ENCODE results near the gene INSRR.

Gene INSRR

DNA sequence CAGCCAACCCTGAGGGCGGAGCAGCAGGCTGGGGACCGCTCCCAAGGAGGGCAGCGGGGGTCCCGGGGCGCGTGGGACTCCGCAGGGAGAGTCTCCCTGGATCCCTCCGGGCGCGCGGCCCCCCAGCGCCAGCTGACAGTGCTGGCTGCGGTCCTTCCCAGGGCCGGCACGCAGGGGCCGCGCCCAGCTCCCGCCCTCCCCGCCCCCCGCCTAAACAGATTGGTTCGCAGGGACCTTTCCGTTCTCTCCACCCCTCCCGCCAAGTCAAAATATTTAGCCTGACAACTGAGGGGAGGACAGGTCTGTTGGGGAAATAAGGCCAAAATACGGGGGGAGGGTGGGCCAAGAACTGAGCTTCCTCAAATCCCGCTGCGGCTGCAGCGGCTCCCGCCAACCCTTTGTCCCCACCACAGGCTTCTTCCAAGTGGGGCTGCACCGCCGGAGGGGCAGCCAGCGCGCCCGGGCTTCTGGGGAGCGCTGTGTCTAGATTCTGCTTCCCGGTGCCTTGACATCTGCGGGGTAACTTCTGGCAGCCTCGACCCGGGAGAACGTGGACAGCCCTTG, at the start of gene INSRR:
Gene INSRR (minus strand): TSS at position 159 of the 564 bp plus-strand sequence. CDS start 496 bp downstream, outside the sequence.
- H3K4me3 ChIP-seq (ENCODE audit: low read length in 2 of 2): peak within 1 kb of the TSS; percentile 64 to 66
- peak within 1 kb of the TSS in 1 of 2 donors; percentile 32 for H3K9ac ChIP-seq (ENCODE audit: low read length in 2 of 2)
- H3K9me3 ChIP-seq (ENCODE audit: control insufficient read depth in 2 of 2, low read length in 2 of 2): no peaks in the 10 kb centered on the region
- no peaks in the 10 kb centered on the region for H3K36me3 ChIP-seq (ENCODE audit: control insufficient read depth in 2 of 2, insufficient read depth in 2 of 2, low read length in 2 of 2)
- peaks cover 29% of the 10 kb centered on the region for H3K4me1 ChIP-seq (ENCODE audit: control insufficient read depth, insufficient read depth, low read length)
- no peak within 1 kb of the TSS for H3K27ac ChIP-seq (ENCODE audit: low read length)
- peaks cover 56 to 67% of the 10 kb centered on the region in 2 donors for H3K27me3 ChIP-seq (ENCODE audit: control insufficient read depth in 1 of 2, insufficient read depth in 2 of 2, low read length in 2 of 2)

DNA sequence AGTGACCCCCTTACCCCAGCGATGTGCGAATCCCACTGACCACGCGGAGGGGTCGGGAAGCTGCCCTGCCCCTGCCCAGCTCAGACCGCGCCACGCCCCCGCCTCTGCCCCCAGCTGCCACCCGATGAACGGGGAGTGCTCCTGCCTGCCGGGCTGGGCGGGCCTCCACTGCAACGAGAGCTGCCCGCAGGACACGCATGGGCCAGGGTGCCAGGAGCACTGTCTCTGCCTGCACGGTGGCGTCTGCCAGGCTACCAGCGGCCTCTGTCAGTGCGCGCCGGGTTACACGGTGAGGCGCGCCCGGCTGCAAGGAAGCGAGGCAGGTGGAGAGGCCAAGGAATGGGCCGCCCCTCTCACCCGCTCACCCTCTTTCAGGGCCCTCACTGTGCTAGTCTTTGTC, 49.6 kb upstream of the INSRR start:
- Histone ChIP-seq H3K4me3 (ENCODE audit: low read length in 2 of 2) (no peak overlapping the region), H3K27me3 (ENCODE audit: control insufficient read depth in 1 of 2, insufficient read depth in 2 of 2, low read length in 2 of 2) (peaks cover 13 to 18% of the 10 kb centered on the region in 2 donors), H3K9ac (ENCODE audit: low read length in 2 of 2) (no peak overlapping the region), H3K9me3 (ENCODE audit: control insufficient read depth in 2 of 2, low read length in 2 of 2) (no peaks in the 10 kb centered on the region), H3K4me1 (ENCODE audit: control insufficient read depth, insufficient read depth, low read length) (peaks cover 10% of the 10 kb centered on the region), H3K27ac (ENCODE audit: low read length) (no peak overlapping the region), H3K36me3 (ENCODE audit: control insufficient read depth in 2 of 2, insufficient read depth in 2 of 2, low read length in 2 of 2) (no peaks in the 10 kb centered on the region)

DNA sequence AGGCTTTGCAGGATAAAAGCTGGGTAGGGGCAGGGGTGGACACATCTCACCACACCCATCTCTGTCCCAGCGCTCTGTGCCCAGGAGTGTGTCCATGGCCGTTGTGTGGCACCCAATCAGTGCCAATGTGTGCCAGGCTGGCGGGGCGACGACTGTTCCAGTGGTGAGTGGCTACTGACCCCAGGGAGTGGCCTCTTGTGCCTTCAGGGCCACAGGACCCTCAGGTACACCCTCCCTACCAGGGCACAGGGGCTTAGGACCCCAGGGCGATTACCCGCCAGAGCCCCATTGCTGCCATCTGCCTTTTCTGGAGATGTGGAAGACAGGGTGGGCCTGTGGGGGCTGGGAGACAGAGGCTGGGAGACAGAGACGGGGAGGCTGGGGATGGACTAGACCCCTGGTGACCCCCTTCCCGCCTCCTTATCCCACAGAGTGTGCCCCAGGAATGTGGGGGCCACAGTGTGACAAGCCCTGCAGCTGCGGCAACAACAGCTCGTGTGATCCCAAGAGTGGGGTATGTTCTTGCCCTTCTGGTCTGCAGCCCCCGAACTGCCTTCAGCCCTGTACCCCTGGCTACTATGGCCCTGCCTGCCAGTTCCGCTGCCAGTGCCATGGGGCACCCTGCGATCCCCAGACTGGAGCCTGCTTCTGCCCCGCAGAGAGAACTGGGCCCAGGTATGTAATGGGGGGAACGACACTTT, 47.4 kb upstream of the INSRR start:
- Histone ChIP-seq H3K27ac (ENCODE audit: low read length) (no peak overlapping the region), H3K9ac (ENCODE audit: low read length in 2 of 2) (no peak overlapping the region), H3K27me3 (ENCODE audit: control insufficient read depth in 1 of 2, insufficient read depth in 2 of 2, low read length in 2 of 2) (peaks cover 10 to 18% of the 10 kb centered on the region in 2 donors), H3K4me3 (ENCODE audit: low read length in 2 of 2) (no peak overlapping the region), H3K36me3 (ENCODE audit: control insufficient read depth in 2 of 2, insufficient read depth in 2 of 2, low read length in 2 of 2) (no peaks in the 10 kb centered on the region), H3K4me1 (ENCODE audit: control insufficient read depth, insufficient read depth, low read length) (peaks cover 14% of the 10 kb centered on the region), H3K9me3 (ENCODE audit: control insufficient read depth in 2 of 2, low read length in 2 of 2) (no peaks in the 10 kb centered on the region)

DNA sequence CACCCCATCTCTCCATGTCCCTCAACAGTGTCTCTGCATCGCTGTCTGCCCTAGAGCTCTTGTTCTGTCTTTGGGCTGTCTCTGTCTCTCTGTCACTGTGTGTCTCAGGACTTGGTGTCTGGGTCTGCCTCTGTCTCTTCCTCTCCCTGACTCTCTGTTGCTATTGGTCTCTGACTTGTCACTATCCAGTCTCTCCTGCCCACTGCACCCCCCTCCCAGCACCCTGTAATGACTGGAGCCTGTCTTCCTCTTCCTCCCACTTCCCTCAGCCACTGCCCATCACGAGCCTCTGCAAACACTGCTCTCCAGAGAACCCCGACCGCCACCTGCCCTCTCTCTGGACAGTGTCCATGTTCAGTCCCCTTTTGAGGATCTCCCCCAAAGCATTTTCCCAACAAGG, 46.7 kb upstream of the INSRR start:
- H3K27me3 ChIP-seq (ENCODE audit: control insufficient read depth in 1 of 2, insufficient read depth in 2 of 2, low read length in 2 of 2): peaks cover 9 to 18% of the 10 kb centered on the region in 2 donors
- peaks cover 17% of the 10 kb centered on the region for H3K4me1 ChIP-seq (ENCODE audit: control insufficient read depth, insufficient read depth, low read length)
- no peaks in the 10 kb centered on the region for H3K9me3 ChIP-seq (ENCODE audit: control insufficient read depth in 2 of 2, low read length in 2 of 2)
- no peak overlapping the region for H3K27ac ChIP-seq (ENCODE audit: low read length)
- H3K36me3 ChIP-seq (ENCODE audit: control insufficient read depth in 2 of 2, insufficient read depth in 2 of 2, low read length in 2 of 2): no peaks in the 10 kb centered on the region
- H3K9ac ChIP-seq (ENCODE audit: low read length in 2 of 2): no peak overlapping the region
- H3K4me3 ChIP-seq (ENCODE audit: low read length in 2 of 2): no peak overlapping the region

DNA sequence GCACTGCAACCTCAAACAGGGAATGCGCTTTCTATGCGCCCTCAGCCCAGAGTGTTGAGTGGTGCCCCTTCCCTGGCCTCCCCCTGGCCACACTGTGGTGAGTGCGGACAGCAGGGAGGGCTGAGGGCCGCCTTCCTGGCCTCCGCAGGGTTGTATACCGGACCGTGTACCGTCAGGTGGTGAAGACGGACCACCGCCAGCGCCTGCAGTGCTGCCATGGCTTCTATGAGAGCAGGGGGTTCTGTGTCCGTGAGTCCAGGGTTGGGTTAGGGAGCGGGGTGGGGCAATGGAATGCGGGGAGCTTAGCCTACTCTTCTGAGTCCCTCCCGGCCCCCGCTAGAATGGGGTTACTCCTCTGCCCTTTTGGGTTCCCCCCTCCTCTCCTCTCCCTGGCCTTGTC, 46.3 kb upstream of the INSRR start:
- H3K4me1 ChIP-seq (ENCODE audit: control insufficient read depth, insufficient read depth, low read length): peaks cover 17% of the 10 kb centered on the region
- no peak overlapping the region for H3K27ac ChIP-seq (ENCODE audit: low read length)
- H3K9me3 ChIP-seq (ENCODE audit: control insufficient read depth in 2 of 2, low read length in 2 of 2): no peaks in the 10 kb centered on the region
- no peak overlapping the region for H3K4me3 ChIP-seq (ENCODE audit: low read length in 2 of 2)
- peaks cover 5 to 16% of the 10 kb centered on the region in 2 donors for H3K27me3 ChIP-seq (ENCODE audit: control insufficient read depth in 1 of 2, insufficient read depth in 2 of 2, low read length in 2 of 2)
- H3K36me3 ChIP-seq (ENCODE audit: control insufficient read depth in 2 of 2, insufficient read depth in 2 of 2, low read length in 2 of 2): no peaks in the 10 kb centered on the region
- H3K9ac ChIP-seq (ENCODE audit: low read length in 2 of 2): no peak overlapping the region

DNA sequence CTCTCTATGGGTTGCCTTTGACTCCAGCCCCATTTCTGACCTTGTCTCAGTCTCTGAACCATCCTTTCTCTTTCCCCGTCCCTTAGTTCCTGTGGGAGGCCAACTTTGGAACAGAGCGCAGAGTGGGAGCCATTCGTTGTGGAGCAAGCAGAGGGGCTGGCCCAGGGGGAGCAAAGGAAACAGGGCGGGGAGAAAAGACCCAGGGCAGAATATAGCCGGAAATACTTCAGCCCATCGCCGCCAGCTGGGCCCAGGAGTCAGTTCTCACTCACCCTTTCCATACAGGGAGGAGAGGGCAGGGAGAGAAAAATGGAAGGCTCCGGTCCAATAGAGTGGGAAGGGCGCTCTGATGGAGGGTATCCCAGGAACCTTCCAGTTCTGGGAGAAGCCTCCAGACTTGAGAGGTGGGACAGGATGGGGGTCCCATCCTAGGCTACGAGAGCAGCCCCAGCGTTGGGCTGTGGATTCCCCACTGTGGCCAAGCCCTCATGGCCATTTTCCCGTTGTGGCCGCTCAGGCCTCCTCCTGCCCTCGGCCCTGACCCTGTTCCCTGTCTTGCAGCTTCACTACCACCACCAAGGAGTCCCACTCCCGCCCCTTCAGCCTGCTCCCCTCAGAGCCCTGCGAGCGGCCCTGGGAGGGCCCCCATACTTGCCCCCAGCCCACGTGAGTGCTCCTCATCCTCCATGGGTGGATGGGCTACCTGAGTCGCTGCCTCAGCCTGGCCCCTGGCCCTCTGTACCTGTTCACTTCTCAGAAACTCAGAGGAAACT, 45.5 kb upstream of the INSRR start:
- no peaks in the 10 kb centered on the region for H3K9me3 ChIP-seq (ENCODE audit: control insufficient read depth in 2 of 2, low read length in 2 of 2)
- H3K4me1 ChIP-seq (ENCODE audit: control insufficient read depth, insufficient read depth, low read length): peaks cover 20% of the 10 kb centered on the region
- H3K4me3 ChIP-seq (ENCODE audit: low read length in 2 of 2): no peak overlapping the region
- H3K36me3 ChIP-seq (ENCODE audit: control insufficient read depth in 2 of 2, insufficient read depth in 2 of 2, low read length in 2 of 2): no peaks in the 10 kb centered on the region
- no peak overlapping the region for H3K27ac ChIP-seq (ENCODE audit: low read length)
- peaks cover 5 to 12% of the 10 kb centered on the region in 2 donors for H3K27me3 ChIP-seq (ENCODE audit: control insufficient read depth in 1 of 2, insufficient read depth in 2 of 2, low read length in 2 of 2)
- no peak overlapping the region for H3K9ac ChIP-seq (ENCODE audit: low read length in 2 of 2)

DNA sequence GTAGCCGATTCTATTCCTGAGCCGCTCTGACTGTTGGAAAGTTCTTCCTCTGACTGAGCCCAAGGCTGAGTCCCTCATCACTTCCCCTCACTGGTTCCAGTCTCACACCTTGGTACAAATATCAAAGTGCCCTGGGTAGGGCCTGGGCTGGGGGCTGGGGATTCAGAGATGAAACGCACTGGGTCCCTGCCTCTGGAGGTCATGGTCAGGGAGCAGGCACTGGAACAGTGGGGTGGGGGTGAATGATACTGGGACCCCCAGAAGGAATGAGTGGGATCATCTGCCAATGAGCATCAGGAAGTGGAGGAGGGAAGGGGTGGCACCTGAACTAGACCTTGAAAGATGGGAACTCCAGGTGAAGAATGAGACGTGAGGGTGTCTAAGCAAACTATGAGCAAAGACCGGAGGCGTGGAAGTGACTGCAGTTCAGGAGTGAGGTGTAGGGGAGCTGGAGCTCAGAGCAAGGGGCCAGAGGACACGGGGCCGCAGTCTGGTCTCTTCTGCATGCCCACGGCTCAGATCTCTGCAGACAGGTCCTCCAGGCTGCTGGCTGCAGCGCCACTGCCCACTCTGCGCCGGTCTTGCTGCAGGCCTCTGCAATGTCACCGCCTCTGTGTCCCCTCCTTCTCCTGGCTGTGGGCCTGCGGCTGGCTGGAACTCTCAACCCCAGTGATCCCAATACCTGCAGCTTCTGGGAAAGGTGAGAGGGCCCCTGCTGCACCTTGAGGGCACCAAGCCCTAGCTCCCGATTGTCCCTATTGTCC, 44.6 kb upstream of the INSRR start:
- Histone ChIP-seq H3K27me3 (ENCODE audit: control insufficient read depth in 1 of 2, insufficient read depth in 2 of 2, low read length in 2 of 2) (peaks cover 5 to 10% of the 10 kb centered on the region in 2 donors), H3K4me1 (ENCODE audit: control insufficient read depth, insufficient read depth, low read length) (peaks cover 15% of the 10 kb centered on the region), H3K36me3 (ENCODE audit: control insufficient read depth in 2 of 2, insufficient read depth in 2 of 2, low read length in 2 of 2) (no peaks in the 10 kb centered on the region), H3K4me3 (ENCODE audit: low read length in 2 of 2) (no peak overlapping the region), H3K9ac (ENCODE audit: low read length in 2 of 2) (no peak overlapping the region), H3K9me3 (ENCODE audit: control insufficient read depth in 2 of 2, low read length in 2 of 2) (no peaks in the 10 kb centered on the region), H3K27ac (ENCODE audit: low read length) (no peak overlapping the region)

DNA sequence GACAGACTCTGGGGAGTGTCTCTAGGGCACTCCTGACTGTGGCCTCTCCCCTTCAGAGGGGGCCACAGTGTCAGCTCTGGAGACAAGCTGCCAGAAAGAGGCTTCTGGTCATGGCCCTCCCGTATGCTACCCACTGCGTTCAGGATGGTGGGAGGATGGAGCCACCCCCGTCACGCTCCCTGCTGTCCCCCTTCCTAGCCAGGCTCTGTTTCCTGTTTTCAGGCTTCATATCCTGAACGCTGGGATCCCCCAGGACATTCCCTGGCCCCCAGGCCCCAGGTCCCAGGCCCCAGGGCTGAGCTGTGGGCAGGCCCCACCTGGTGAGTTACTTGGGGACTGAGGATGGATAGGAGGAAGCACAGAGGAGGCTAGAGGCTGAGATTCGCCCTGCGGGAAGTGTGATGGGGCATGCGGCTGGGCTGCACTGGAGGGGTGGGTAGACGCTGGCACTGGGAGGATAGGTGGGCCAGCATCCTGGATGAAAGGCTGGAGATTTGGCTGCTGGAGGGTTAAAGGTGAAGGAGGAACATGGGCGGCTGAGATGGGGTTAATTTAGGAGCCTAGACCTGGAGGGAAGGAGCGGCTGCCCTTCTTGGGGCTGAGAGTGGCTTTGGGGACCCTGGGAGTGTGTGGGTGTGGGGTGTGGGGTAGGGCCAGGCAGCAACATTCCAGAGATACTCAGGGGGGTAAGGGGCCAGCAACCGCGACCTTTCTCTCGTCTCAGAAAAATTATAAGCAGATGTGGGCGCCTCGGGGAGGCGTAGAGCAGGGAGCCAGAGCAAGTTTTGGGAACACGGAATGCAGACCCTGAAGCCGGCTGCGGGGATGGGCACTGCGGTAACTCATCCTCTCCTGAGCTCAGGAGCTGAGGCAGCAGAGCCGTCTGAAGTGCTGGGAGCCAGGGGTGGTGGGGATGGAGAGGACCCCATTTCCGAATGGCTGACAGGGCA, 43.3 kb upstream of the INSRR start:
- Histone ChIP-seq H3K4me1 (ENCODE audit: control insufficient read depth, insufficient read depth, low read length) (peaks cover 12% of the 10 kb centered on the region), H3K27ac (ENCODE audit: low read length) (no peak overlapping the region), H3K36me3 (ENCODE audit: control insufficient read depth in 2 of 2, insufficient read depth in 2 of 2, low read length in 2 of 2) (no peaks in the 10 kb centered on the region), H3K27me3 (ENCODE audit: control insufficient read depth in 1 of 2, insufficient read depth in 2 of 2, low read length in 2 of 2) (peaks cover under 1 to 9% of the 10 kb centered on the region in 2 donors), H3K9me3 (ENCODE audit: control insufficient read depth in 2 of 2, low read length in 2 of 2) (no peaks in the 10 kb centered on the region), H3K9ac (ENCODE audit: low read length in 2 of 2) (no peak overlapping the region), H3K4me3 (ENCODE audit: low read length in 2 of 2) (no peak overlapping the region)

DNA sequence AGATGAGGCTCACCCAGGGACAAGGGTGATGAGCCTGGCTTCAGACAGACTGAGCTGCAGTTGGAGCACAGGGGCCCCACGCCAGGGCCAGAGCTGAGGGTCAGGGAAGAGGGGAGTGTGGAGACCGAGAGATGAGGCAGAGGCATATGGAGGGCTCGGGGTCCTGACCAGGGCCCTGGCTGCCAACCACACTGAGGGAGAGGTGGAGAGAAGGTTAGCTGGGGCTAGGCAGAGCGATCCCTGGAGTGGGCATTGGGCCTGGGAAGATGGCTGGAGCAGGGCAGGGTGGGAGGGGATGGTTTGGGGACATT, 42.6 kb upstream of the INSRR start:
- Histone ChIP-seq H3K27ac (ENCODE audit: low read length) (no peak overlapping the region), H3K9ac (ENCODE audit: low read length in 2 of 2) (no peak overlapping the region), H3K4me1 (ENCODE audit: control insufficient read depth, insufficient read depth, low read length) (peaks cover 16% of the 10 kb centered on the region), H3K36me3 (ENCODE audit: control insufficient read depth in 2 of 2, insufficient read depth in 2 of 2, low read length in 2 of 2) (no peaks in the 10 kb centered on the region), H3K27me3 (ENCODE audit: control insufficient read depth in 1 of 2, insufficient read depth in 2 of 2, low read length in 2 of 2) (peaks cover 6 to 9% of the 10 kb centered on the region in 2 donors), H3K4me3 (ENCODE audit: low read length in 2 of 2) (no peak overlapping the region), H3K9me3 (ENCODE audit: control insufficient read depth in 2 of 2, low read length in 2 of 2) (no peaks in the 10 kb centered on the region)

Data from stomach smooth muscle (tissue), 2 donors.